Stimulated activated CD8-positive, alpha-beta memory T cell treated with anti-CD3 and anti-CD28 coated beads, Interleukin-12 subunit alpha, Interleukin-12 subunit beta, amount 100 ng/mL, for 1 hour (primary cell): ENCODE data around the gene RPL10A.
"Not testable (repeated sequence)": the region's sequence is repeated elsewhere in the genome, so short reads cannot be mapped to it uniquely, and the experiment has no call there.

Experiments
- DNase-seq: peaks from one replicate; pipeline ENCODE4 v3.0.0-alpha.2; 2020; ENCODE audit warnings: low read depth

RPL10A gene

GRCh38 chr6:35512740-35513139, 44.5 kb downstream of the RPL10A start, which contains the start of gene TULP1:
Gene TULP1, minus strand, starts transcription at chr6:35512896. Its CDS starts 38 bp downstream, at chr6:35512858.
- DNase-seq: no peak

- DNase-seq: no peak
Observed at GRCh38 chr6:35514587-35514986, 46.4 kb downstream of the RPL10A start.

DNA sequence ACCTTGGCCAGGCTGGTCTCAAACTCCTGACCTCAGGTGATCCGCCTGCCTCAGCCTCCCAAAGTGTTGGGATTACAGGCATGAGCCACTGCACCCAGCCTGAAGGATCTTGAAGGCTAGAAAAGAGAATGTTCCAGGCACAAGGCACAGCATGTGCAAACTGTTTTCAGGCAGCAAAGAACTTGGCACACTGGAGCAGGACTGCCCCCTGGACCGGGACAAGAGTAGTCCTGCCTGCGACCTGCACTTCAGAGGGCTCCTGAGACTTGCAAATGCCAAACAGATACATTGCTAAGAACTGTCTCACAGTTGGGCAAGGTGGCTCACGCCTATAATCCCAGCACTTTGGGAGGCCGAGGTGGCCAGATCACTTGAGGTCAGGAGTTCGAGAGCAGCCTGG, 47.7 kb downstream of the RPL10A start:
- DNase-seq: not testable (repeated sequence)

DNA sequence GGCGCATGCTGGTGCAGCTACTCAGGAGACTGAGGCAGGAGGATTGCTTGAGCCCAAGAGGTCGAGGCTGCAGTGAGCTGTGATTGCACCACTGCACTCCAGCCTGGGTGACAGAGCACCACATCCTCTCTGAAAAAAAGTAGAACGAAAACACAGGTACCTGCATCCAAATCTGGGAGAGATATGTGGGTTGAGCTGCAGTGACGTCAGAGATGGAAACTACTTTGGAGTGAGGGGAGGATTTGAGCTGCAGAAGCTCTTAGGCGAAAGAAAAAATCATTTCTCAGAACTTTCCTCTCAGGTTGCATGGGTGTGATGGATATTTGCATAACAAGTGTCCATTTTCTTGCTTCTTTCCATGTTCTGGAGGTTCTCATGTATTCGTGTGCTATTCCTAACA, 48.5 kb downstream of the RPL10A start:
- no peak for DNase-seq

GRCh38 chr6:35517978-35518377, 49.8 kb downstream of the RPL10A start:
- not testable (repeated sequence) for DNase-seq

DNA sequence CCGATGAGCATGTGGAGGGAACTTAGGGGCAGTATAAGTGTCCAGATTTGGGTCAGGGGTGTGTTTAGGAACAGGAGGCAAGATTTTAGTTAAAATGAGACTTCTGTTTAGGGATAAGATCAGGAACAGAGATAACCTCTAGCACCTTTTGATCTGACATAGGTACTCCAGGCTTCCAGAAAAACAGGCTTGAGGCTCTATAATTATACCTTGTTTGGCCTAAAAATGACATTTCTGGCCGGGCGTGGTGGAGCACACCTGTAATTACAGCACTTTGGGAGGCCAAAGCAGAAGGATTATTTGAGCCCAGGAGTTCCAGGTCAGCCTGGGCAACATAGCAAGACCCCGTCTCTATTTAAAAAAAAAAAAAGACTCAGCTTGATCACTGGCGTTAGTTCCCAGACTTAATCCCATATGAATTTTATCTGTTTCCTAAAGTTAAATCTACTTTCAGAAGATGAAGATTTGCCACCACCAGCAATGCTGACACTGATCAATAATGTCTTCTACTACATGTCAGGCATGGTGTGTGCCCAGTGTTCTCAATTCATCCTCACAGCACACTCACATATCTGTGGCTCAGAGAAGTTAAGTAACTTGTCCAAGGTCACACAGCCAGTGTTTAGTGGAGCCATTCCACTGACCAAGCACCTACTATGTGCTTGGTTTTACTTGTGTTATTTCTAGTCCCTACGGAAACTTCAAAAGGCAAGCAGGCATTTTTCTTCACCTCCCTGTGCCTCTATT, 50.5 kb downstream of the RPL10A start:
- DNase-seq: no peak

DNA sequence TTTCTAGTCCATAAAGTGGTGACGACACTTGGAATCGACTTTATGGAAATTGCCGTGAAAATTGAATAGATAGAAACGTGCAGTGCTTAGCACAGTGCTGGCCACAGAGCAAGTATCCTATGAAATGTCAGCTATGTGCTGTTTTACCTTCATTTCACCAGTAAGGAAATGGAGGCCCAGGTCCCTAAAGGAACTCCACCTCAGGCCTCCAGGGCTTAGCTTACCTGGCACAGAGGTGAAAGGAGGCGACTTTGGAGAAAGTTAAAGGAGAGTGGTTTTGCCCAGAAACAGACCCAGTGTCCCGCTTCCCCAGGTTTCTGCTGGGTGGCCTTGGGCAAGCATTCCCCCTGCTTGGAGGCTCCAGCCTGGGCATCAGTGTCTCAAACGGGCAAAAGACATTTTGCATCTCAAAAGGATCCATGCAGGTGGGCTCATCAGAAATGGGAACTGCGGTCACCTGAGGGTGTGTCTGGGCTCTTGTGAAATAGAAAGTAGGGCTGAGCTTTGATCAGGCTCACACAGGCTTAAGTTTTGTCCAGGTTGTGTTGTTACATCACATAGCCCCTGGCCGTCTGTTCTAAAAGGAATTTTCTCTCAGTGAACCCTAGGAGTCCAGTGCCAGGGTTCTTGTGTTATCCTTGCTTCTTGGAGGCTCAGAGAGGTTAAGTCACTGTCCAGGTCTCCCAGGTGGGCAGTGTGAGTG, 51.3 kb downstream of the RPL10A start:
- DNase-seq: no peak
